Neural cell (in vitro differentiated cells): ENCODE measurements around the gene CA12. TPM values are rescaled to one million over a fixed set of nuclear protein-coding genes. Genes with fewer than 3 reads are reported as not detected.

ENCODE experiments used
- H2AFZ ChIP-seq: fragments of 200-600, 300-800 bp; sonication (generic), shearing (Covaris generic); 2 replicates; pipeline ENCODE4 v1.6.0; 2014; ENCODE audit warnings: low read depth, mild to moderate bottlenecking, antibody characterized with exemption, low read length, moderate library complexity
- H3F3A ChIP-seq: fragments of 200-600 bp; shearing (Covaris generic); 2 replicates; pipeline ENCODE4 v1.6.1; 2016; ENCODE audit warnings: mild to moderate bottlenecking, moderate library complexity, mixed read lengths, antibody characterized with exemption, low read length; ENCODE audit not compliant: insufficient read depth, poor library complexity, severe bottlenecking
- H3K27ac ChIP-seq: fragments of 200-600, 300-800 bp; sonication (generic), shearing (Covaris generic); 2 replicates; pipeline ENCODE4 v1.5.1; 2014; ENCODE audit warnings: mild to moderate bottlenecking, low read length, moderate library complexity
- H3K27me3 ChIP-seq: fragments of 300-800, 200-600 bp; sonication (generic), shearing (Covaris generic); 2 replicates; pipeline ENCODE4 v1.6.0; 2014; ENCODE audit warnings: mild to moderate bottlenecking, low read depth, low read length, moderate library complexity; ENCODE audit not compliant: insufficient read depth
- H3K36me3 ChIP-seq: fragments of 300-800, 200-600 bp; sonication (generic), shearing (Covaris generic); 2 replicates; pipeline ENCODE4 v1.5.1; 2014; ENCODE audit warnings: mild to moderate bottlenecking, antibody characterized with exemption, low read length, moderate library complexity; ENCODE audit not compliant: insufficient read depth
- H3K4me2 ChIP-seq: fragments of 300-800, 200-600 bp; sonication (generic), shearing (Covaris generic); 2 replicates; pipeline ENCODE4 v1.6.0; 2014; ENCODE audit warnings: mild to moderate bottlenecking, low read length
- H3K4me3 ChIP-seq: fragments of 300-800, 200-600 bp; sonication (generic), shearing (Covaris generic); 2 replicates; pipeline ENCODE4 v1.5.1; 2014; ENCODE audit warnings: mild to moderate bottlenecking, low read length, moderate library complexity
- H3K79me2 ChIP-seq: fragments of 200-600 bp; shearing (Covaris generic); replicated peaks from 2 replicates; pipeline ENCODE4 v1.6.0; 2014; ENCODE audit warnings: mild to moderate bottlenecking, low read length, moderate library complexity; ENCODE audit not compliant: insufficient read depth
- H3K9ac ChIP-seq: fragments of 300-800, 200-600 bp; sonication (generic), shearing (Covaris generic); 2 replicates; pipeline ENCODE4 v1.6.1; 2016; ENCODE audit warnings: mild to moderate bottlenecking, low read length, mixed read lengths
- H3K9me2 ChIP-seq: fragments of 200-600 bp; shearing (Covaris generic); 2 replicates; pipeline ENCODE4 v1.6.1; 2016; ENCODE audit warnings: mild to moderate bottlenecking, low read length, mixed read lengths; ENCODE audit not compliant: insufficient read depth
- H3K9me3 ChIP-seq: fragments of 200-600, 300-800 bp; sonication (generic), shearing (Covaris generic); 2 replicates; pipeline ENCODE4 v1.6.1; 2016; ENCODE audit warnings: mild to moderate bottlenecking, mixed run types, low read length, moderate library complexity, mixed read lengths
- H4K20me1 ChIP-seq: fragments of 200-600 bp; shearing (Covaris generic); 2 replicates; pipeline ENCODE4 v1.6.1; 2016; ENCODE audit warnings: mild to moderate bottlenecking, mixed run types; ENCODE audit not compliant: insufficient read depth
- EP300 ChIP-seq: fragments of 450-650 bp; conservative IDR thresholded peaks from 2 replicates; pipeline ENCODE4 v1.6.1; 2014; ENCODE audit warnings: antibody characterized with exemption, mild to moderate bottlenecking, moderate library complexity; ENCODE audit not compliant: poor library complexity, severe bottlenecking
- EZH2 ChIP-seq: fragments of 200-600, 300-800 bp; shearing (Covaris generic), sonication (generic); IDR thresholded peaks from 2 replicates; pipeline ENCODE4 v1.6.1; 2014; ENCODE audit warnings: antibody characterized with exemption, low read length, borderline replicate concordance, mild to moderate bottlenecking; ENCODE audit not compliant: insufficient read depth, poor library complexity, severe bottlenecking
- MXI1 ChIP-seq: fragments of 450-650 bp; conservative IDR thresholded peaks from 2 replicates; pipeline ENCODE4 v1.6.1; 2014; ENCODE audit warnings: antibody characterized with exemption, mild to moderate bottlenecking; ENCODE audit not compliant: poor library complexity, severe bottlenecking
- POLR2AphosphoS5 ChIP-seq: IDR thresholded peaks from 2 replicates; pipeline ENCODE4 v1.6.1; 2012
- RAD21 ChIP-seq: fragments of 450-650 bp; conservative IDR thresholded peaks from 2 replicates; pipeline ENCODE4 v1.6.1; 2014; ENCODE audit warnings: antibody characterized with exemption, mild to moderate bottlenecking, moderate library complexity
- SMC3 ChIP-seq: fragments of 450-650 bp; conservative IDR thresholded peaks from 2 replicates; pipeline ENCODE4 v1.6.1; 2014; ENCODE audit warnings: antibody characterized with exemption, mild to moderate bottlenecking, moderate library complexity; ENCODE audit not compliant: poor library complexity
- TAF1 ChIP-seq: IDR thresholded peaks from 2 replicates; pipeline ENCODE4 v1.6.1; 2012; ENCODE audit warnings: low read depth
- polyA plus RNA-seq: library from polyadenylated mRNA; depleted of rRNA; stranded (reverse); fragments of >200 nt; gene quantifications from 2 replicates; pipeline ENCODE4 v1.2.3, GENCODE V29; 2014
- TF ChIP-seq, protein P1 (sequence below): IDR thresholded peaks from 2 replicates; pipeline ENCODE4 v1.6.1; 2012; ENCODE audit warnings: borderline replicate concordance
- TF ChIP-seq, protein P2 (sequence below): fragments of 450-650 bp; IDR thresholded peaks from 2 replicates; pipeline ENCODE4 v1.5.1; 2014; ENCODE audit warnings: antibody characterized with exemption, mild to moderate bottlenecking, moderate library complexity; ENCODE audit not compliant: poor library complexity, severe bottlenecking

CA12 gene
- polyA plus RNA-seq, 1 donor from 2014 or later: 0.11 TPM

GRCh38 chr15:63339836-63340235, 41.8 kb downstream of the CA12 start:
- H3F3A ChIP-seq: no peaks in the 10 kb centered on the region
- H3K27ac ChIP-seq: no peak overlapping the region
- no peaks in the 10 kb centered on the region for H3K36me3 ChIP-seq
- H3K9me3 ChIP-seq: no peaks in the 10 kb centered on the region
- H2AFZ ChIP-seq: no peak overlapping the region
- TF ChIP-seq TAF1: no peak
- TF ChIP-seq, protein P1, sequence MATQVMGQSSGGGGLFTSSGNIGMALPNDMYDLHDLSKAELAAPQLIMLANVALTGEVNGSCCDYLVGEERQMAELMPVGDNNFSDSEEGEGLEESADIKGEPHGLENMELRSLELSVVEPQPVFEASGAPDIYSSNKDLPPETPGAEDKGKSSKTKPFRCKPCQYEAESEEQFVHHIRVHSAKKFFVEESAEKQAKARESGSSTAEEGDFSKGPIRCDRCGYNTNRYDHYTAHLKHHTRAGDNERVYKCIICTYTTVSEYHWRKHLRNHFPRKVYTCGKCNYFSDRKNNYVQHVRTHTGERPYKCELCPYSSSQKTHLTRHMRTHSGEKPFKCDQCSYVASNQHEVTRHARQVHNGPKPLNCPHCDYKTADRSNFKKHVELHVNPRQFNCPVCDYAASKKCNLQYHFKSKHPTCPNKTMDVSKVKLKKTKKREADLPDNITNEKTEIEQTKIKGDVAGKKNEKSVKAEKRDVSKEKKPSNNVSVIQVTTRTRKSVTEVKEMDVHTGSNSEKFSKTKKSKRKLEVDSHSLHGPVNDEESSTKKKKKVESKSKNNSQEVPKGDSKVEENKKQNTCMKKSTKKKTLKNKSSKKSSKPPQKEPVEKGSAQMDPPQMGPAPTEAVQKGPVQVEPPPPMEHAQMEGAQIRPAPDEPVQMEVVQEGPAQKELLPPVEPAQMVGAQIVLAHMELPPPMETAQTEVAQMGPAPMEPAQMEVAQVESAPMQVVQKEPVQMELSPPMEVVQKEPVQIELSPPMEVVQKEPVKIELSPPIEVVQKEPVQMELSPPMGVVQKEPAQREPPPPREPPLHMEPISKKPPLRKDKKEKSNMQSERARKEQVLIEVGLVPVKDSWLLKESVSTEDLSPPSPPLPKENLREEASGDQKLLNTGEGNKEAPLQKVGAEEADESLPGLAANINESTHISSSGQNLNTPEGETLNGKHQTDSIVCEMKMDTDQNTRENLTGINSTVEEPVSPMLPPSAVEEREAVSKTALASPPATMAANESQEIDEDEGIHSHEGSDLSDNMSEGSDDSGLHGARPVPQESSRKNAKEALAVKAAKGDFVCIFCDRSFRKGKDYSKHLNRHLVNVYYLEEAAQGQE: no peak
- TF ChIP-seq MXI1: no peak
- no peak for TF ChIP-seq EZH2
- no peak for TF ChIP-seq POLR2AphosphoS5
- no peak for TF ChIP-seq EP300
- no peak for TF ChIP-seq RAD21
- TF ChIP-seq, protein P2, sequence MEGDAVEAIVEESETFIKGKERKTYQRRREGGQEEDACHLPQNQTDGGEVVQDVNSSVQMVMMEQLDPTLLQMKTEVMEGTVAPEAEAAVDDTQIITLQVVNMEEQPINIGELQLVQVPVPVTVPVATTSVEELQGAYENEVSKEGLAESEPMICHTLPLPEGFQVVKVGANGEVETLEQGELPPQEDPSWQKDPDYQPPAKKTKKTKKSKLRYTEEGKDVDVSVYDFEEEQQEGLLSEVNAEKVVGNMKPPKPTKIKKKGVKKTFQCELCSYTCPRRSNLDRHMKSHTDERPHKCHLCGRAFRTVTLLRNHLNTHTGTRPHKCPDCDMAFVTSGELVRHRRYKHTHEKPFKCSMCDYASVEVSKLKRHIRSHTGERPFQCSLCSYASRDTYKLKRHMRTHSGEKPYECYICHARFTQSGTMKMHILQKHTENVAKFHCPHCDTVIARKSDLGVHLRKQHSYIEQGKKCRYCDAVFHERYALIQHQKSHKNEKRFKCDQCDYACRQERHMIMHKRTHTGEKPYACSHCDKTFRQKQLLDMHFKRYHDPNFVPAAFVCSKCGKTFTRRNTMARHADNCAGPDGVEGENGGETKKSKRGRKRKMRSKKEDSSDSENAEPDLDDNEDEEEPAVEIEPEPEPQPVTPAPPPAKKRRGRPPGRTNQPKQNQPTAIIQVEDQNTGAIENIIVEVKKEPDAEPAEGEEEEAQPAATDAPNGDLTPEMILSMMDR: no peak
- TF ChIP-seq SMC3: no peak
- H3K4me2 ChIP-seq: no peak overlapping the region
- no peak overlapping the region for H3K4me3 ChIP-seq
- no peaks in the 10 kb centered on the region for H4K20me1 ChIP-seq
- H3K79me2 ChIP-seq: no peaks in the 10 kb centered on the region
- H3K9ac ChIP-seq: no peak overlapping the region
- H3K9me2 ChIP-seq: no peaks in the 10 kb centered on the region
- H3K27me3 ChIP-seq: no peaks in the 10 kb centered on the region

DNA sequence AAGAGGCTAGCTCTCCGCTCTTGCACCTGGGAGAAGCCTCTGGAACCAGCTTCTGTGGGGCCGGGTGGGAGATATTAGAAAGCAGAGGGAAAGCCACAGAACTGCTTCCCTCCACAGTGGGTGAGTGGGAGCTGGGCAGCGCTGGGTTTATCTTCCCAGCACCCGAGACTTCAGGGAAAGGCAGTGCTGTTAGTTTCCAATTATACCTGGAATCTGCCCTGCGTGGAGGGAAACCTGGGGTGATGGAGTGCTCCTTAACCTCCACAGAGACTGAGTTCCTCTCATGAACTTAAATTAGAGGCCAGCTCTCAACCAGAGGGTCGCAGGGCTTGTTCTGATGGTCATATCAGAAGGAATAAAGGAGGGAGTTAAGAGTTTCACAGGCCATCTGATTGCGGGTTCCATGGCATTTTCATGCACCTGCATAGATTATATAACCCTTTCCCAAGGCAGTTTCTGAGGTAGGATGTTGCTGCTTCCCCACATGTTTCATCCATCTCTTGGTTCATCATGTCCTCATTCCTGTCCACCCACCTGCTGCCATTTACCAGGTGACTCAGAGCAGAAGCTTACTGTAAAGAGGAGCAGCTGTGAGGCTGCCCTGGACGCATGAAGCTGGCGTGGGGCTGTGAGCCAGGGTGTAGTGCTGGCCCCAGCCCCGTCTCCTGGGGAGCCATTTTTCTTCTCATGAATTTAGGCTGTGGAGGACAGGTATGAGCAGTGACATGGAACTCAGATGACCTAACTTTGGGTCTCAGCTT, 42.5 kb downstream of the CA12 start:
- Histone ChIP-seq H3K4me3 (no peak overlapping the region), H3F3A (no peaks in the 10 kb centered on the region), H3K27me3 (no peaks in the 10 kb centered on the region)

More for the DNA sequence above, 42.5 kb downstream of the CA12 start:
- no peak overlapping the region for H3K4me2 ChIP-seq
- H4K20me1 ChIP-seq: no peaks in the 10 kb centered on the region
- H3K9me2 ChIP-seq: no peaks in the 10 kb centered on the region
- no peaks in the 10 kb centered on the region for H3K79me2 ChIP-seq
- TF ChIP-seq POLR2AphosphoS5 (no peak), TAF1 (no peak), MXI1 (no peak), RAD21 (no peak), EP300 (no peak), EZH2 (no peak), SMC3 (no peak)
- TF ChIP-seq, protein P1: no peak
- TF ChIP-seq, protein P2: no peak
- no peak overlapping the region for H3K27ac ChIP-seq
- no peak overlapping the region for H3K9ac ChIP-seq
- no peak overlapping the region for H2AFZ ChIP-seq
- no peaks in the 10 kb centered on the region for H3K9me3 ChIP-seq
- no peaks in the 10 kb centered on the region for H3K36me3 ChIP-seq
